Measurements from ENCODE around the gene CD52.
A peak's percentile ranks its signal among the peaks of the same experiment; 100 is the strongest.

CD52 gene

GRCh38 chr1:26274801-26275425 lies 42.8 kb upstream of the CD52 start:
- H3K4me3 ChIP-seq (ENCODE audit: low read length) = no peak overlapping the region
- no peak overlapping the region for H3K9ac ChIP-seq (ENCODE audit: low read length)

DNA sequence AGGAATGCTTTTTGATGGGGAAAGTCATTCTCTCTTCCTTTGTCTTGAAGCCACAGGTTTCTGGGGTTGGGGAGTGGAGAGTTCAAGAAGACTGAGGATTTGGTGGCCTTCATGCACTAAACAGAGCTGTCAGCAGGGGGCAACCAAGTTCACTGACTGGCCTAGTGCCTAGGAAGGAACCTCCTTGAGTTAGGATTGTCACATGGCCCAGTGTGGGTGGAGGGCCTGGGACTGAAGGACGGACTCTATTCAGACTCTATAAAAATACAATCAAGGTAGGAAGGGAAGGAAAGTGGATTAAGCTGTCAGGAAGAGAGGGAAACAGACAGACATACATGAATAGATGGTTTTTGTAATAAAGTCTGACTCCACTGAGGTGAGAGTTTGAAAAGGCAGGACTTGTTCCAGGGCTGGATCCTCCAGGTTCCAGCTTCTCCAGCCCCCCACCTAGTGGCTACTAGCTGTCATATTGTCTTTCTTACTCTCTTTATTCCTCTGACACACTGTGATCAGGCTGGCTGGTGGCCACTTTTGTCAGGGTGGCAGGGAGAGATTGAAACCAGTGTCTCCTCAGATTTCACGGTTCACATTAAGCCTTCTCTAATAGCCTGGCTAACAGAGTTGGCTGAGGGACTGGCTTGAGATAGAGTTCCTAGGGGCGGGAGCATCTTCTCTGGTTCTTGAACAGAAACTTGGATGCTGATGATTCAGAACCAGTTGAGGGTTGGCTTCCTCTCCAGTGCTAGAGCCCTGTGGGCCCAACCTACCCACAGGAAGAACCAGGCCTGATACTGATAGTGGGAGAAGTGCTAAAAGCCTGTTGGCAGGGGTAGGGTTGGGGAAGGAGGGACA lies 42.0 kb upstream of the CD52 start:
- Histone ChIP-seq H3K4me1 (ENCODE audit: low read length) (peaks cover 11% of the 10 kb centered on the region), H3K36me3 (replicated peaks; ENCODE audit: low read depth, low read length) (peaks cover 29% of the 10 kb centered on the region), H4K20me1 (ENCODE audit: insufficient read depth, low read length) (no peaks in the 10 kb centered on the region), H2AFZ (ENCODE audit: low read depth, low read length) (no peak overlapping the region), H3K27me3 (ENCODE audit: low read depth, low read length) (no peaks in the 10 kb centered on the region), H3K79me2 (ENCODE audit: low read length) (no peaks in the 10 kb centered on the region), H3K4me2 (ENCODE audit: low read length) (no peak overlapping the region), H3K4me3 (ENCODE audit: low read length) (no peak overlapping the region), H3K27ac (ENCODE audit: low read length) (no peak overlapping the region), H3K9ac (ENCODE audit: low read length) (no peak overlapping the region), H3K9me3 (ENCODE audit: insufficient read depth, low read length) (no peaks in the 10 kb centered on the region)
- no peak for TF ChIP-seq EZH2phosphoT487 (IDR thresholded peaks at IDR 0.05; ENCODE audit: low read depth)
- TF ChIP-seq, protein P1, sequence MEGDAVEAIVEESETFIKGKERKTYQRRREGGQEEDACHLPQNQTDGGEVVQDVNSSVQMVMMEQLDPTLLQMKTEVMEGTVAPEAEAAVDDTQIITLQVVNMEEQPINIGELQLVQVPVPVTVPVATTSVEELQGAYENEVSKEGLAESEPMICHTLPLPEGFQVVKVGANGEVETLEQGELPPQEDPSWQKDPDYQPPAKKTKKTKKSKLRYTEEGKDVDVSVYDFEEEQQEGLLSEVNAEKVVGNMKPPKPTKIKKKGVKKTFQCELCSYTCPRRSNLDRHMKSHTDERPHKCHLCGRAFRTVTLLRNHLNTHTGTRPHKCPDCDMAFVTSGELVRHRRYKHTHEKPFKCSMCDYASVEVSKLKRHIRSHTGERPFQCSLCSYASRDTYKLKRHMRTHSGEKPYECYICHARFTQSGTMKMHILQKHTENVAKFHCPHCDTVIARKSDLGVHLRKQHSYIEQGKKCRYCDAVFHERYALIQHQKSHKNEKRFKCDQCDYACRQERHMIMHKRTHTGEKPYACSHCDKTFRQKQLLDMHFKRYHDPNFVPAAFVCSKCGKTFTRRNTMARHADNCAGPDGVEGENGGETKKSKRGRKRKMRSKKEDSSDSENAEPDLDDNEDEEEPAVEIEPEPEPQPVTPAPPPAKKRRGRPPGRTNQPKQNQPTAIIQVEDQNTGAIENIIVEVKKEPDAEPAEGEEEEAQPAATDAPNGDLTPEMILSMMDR (IDR thresholded peaks at IDR 0.05; ENCODE audit: low read depth, low read length) = peak; percentile 63

More at GRCh38 chr1:26274801-26275425, 42.8 kb upstream of the CD52 start:
- Histone ChIP-seq H3K27me3 (ENCODE audit: low read depth, low read length) (no peaks in the 10 kb centered on the region), H4K20me1 (ENCODE audit: insufficient read depth, low read length) (no peaks in the 10 kb centered on the region), H3K36me3 (replicated peaks; ENCODE audit: low read depth, low read length) (peaks cover 35% of the 10 kb centered on the region), H3K27ac (ENCODE audit: low read length) (no peak overlapping the region), H2AFZ (ENCODE audit: low read depth, low read length) (no peak overlapping the region), H3K9me3 (ENCODE audit: insufficient read depth, low read length) (no peaks in the 10 kb centered on the region), H3K4me1 (ENCODE audit: low read length) (peaks cover 7% of the 10 kb centered on the region), H3K79me2 (ENCODE audit: low read length) (no peaks in the 10 kb centered on the region), H3K4me2 (ENCODE audit: low read length) (no peak overlapping the region)
- TF ChIP-seq, protein P1 (IDR thresholded peaks at IDR 0.05; ENCODE audit: low read depth, low read length) = no peak
- TF ChIP-seq EZH2phosphoT487 (IDR thresholded peaks at IDR 0.05; ENCODE audit: low read depth) = no peak

- no peaks in the 10 kb centered on the region for H3K79me2 ChIP-seq (ENCODE audit: low read length)
- no peak for TF ChIP-seq EZH2phosphoT487 (IDR thresholded peaks at IDR 0.05; ENCODE audit: low read depth)
- H3K27ac ChIP-seq (ENCODE audit: low read length) = no peak overlapping the region
- H4K20me1 ChIP-seq (ENCODE audit: insufficient read depth, low read length) = no peaks in the 10 kb centered on the region
- no peaks in the 10 kb centered on the region for H3K9me3 ChIP-seq (ENCODE audit: insufficient read depth, low read length)
- H3K9ac ChIP-seq (ENCODE audit: low read length) = no peak overlapping the region
- peaks cover 29% of the 10 kb centered on the region for H3K36me3 ChIP-seq (replicated peaks; ENCODE audit: low read depth, low read length)
- H2AFZ ChIP-seq (ENCODE audit: low read depth, low read length) = no peak overlapping the region
- H3K4me1 ChIP-seq (ENCODE audit: low read length) = peaks cover 11% of the 10 kb centered on the region
- no peak overlapping the region for H3K4me3 ChIP-seq (ENCODE audit: low read length)
- H3K27me3 ChIP-seq (ENCODE audit: low read depth, low read length) = no peaks in the 10 kb centered on the region
- no peak overlapping the region for H3K4me2 ChIP-seq (ENCODE audit: low read length)
Measured at GRCh38 chr1:26276432-26276838, 41.3 kb upstream of the CD52 start.

- H3K79me2 ChIP-seq (ENCODE audit: low read length) = no peaks in the 10 kb centered on the region
- H3K9me3 ChIP-seq (ENCODE audit: insufficient read depth, low read length) = no peaks in the 10 kb centered on the region
- TF ChIP-seq EZH2phosphoT487 (IDR thresholded peaks at IDR 0.05; ENCODE audit: low read depth) = no peak
- TF ChIP-seq, protein P1 (IDR thresholded peaks at IDR 0.05; ENCODE audit: low read depth, low read length) = no peak
- H4K20me1 ChIP-seq (ENCODE audit: insufficient read depth, low read length) = no peaks in the 10 kb centered on the region
- no peak overlapping the region for H3K4me2 ChIP-seq (ENCODE audit: low read length)
- H3K4me3 ChIP-seq (ENCODE audit: low read length) = no peak overlapping the region
- no peak overlapping the region for H2AFZ ChIP-seq (ENCODE audit: low read depth, low read length)
- no peaks in the 10 kb centered on the region for H3K27me3 ChIP-seq (ENCODE audit: low read depth, low read length)
- H3K36me3 ChIP-seq (replicated peaks; ENCODE audit: low read depth, low read length) = peaks cover 25% of the 10 kb centered on the region
- no peak overlapping the region for H3K9ac ChIP-seq (ENCODE audit: low read length)
- no peak overlapping the region for H3K27ac ChIP-seq (ENCODE audit: low read length)
- peaks cover 11% of the 10 kb centered on the region for H3K4me1 ChIP-seq (ENCODE audit: low read length)
Measured at GRCh38 chr1:26277261-26277661, 40.5 kb upstream of the CD52 start.
